ENCODE data around the gene SORCS3.

Gene SORCS3

GRCh38 chr10:105288613-105289012 is 647.5 kb downstream of the SORCS3 start:
- no peak overlapping the region for H3K4me3 Mint-ChIP-seq
- peaks cover 3% of the 10 kb centered on the region for H3K27me3 Mint-ChIP-seq (ENCODE audit: low read depth, poor library complexity)
- TF ChIP-seq CTCF (IDR thresholded peaks at IDR 0.05), result no peak
- no peak overlapping the region for H3K27ac Mint-ChIP-seq
- H3K4me1 Mint-ChIP-seq, result no peaks in the 10 kb centered on the region
- no peaks in the 10 kb centered on the region for H3K36me3 Mint-ChIP-seq (ENCODE audit: low read depth)
- no peaks in the 10 kb centered on the region for H3K9me3 Mint-ChIP-seq
- DNase-seq, result no peak

- peaks cover 10% of the 10 kb centered on the region for H3K27me3 Mint-ChIP-seq (ENCODE audit: low read depth, poor library complexity)
- TF ChIP-seq CTCF (IDR thresholded peaks at IDR 0.05), result no peak
- H3K9me3 Mint-ChIP-seq, result no peaks in the 10 kb centered on the region
- H3K4me3 Mint-ChIP-seq, result no peak overlapping the region
- H3K27ac Mint-ChIP-seq, result no peak overlapping the region
- DNase-seq, result no peak
- H3K36me3 Mint-ChIP-seq (ENCODE audit: low read depth), result no peaks in the 10 kb centered on the region
- no peaks in the 10 kb centered on the region for H3K4me1 Mint-ChIP-seq
Measured at GRCh38 chr10:105291571-105291970, 650.5 kb downstream of the SORCS3 start.

- Mint-ChIP-seq H3K9me3 (peaks cover 5% of the 10 kb centered on the region), H3K4me1 (no peaks in the 10 kb centered on the region), H3K36me3 (ENCODE audit: low read depth) (no peaks in the 10 kb centered on the region), H3K27ac (no peak overlapping the region), H3K4me3 (no peak overlapping the region), H3K27me3 (ENCODE audit: low read depth, poor library complexity) (peaks cover 10% of the 10 kb centered on the region)
- DNase-seq, result no peak
- TF ChIP-seq CTCF (IDR thresholded peaks at IDR 0.05), result no peak
Measured at GRCh38 chr10:105292236-105292635, 651.1 kb downstream of the SORCS3 start.
